MM.1S (cell line): ENCODE results near the gene CKS2.
"Not testable (repeated sequence)": the region's sequence is repeated elsewhere in the genome, so short reads cannot be mapped to it uniquely, and the experiment has no call there.

Experiments
- EZH2 ChIP-seq: fragments of 300-600 bp; sonication (generic); optimal IDR thresholded peaks from 2 replicates; pipeline ENCODE3; 2017; ENCODE audit warnings: low read depth, mild to moderate bottlenecking, antibody characterized with exemption, low read length, mixed read lengths
- EZH2phosphoT487 ChIP-seq: fragments of 300-600 bp; sonication (generic); IDR thresholded peaks from 2 replicates; pipeline ENCODE4 v1.6.1; 2018; ENCODE audit warnings: antibody characterized with exemption, low read length
- TF ChIP-seq, protein P1 (sequence below): fragments of 300-600 bp; sonication (generic); IDR thresholded peaks from 2 replicates; pipeline ENCODE4 v1.5.1; 2016; ENCODE audit warnings: antibody characterized with exemption, low read length, mixed read lengths

DNA sequence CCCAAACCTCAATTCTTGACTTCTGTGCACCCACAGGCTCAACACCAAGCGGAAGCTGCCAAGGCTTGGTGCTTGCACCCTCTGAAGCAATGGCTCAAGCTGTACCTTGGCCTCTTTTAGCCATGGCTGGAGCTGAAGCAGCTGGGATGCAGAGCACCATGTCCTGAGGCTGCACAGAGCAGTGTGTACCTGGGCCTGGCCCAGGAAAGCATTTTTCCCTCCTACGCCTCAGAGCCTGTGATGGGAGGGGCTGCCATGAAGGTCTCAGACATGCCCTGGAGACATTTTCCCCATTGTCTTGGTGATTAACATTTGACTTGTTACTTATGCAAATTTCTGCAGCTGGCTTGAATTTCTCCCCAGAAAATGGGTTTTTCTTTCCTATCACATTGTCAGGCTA lies 35.0 kb upstream of the CKS2 start:
- TF ChIP-seq, protein P1, sequence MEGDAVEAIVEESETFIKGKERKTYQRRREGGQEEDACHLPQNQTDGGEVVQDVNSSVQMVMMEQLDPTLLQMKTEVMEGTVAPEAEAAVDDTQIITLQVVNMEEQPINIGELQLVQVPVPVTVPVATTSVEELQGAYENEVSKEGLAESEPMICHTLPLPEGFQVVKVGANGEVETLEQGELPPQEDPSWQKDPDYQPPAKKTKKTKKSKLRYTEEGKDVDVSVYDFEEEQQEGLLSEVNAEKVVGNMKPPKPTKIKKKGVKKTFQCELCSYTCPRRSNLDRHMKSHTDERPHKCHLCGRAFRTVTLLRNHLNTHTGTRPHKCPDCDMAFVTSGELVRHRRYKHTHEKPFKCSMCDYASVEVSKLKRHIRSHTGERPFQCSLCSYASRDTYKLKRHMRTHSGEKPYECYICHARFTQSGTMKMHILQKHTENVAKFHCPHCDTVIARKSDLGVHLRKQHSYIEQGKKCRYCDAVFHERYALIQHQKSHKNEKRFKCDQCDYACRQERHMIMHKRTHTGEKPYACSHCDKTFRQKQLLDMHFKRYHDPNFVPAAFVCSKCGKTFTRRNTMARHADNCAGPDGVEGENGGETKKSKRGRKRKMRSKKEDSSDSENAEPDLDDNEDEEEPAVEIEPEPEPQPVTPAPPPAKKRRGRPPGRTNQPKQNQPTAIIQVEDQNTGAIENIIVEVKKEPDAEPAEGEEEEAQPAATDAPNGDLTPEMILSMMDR = not testable (repeated sequence)
- TF ChIP-seq EZH2, EZH2phosphoT487: not testable (repeated sequence)
